HepG2 (cell line): ENCODE results near the gene IRGQ. TPM values are rescaled to one million over a fixed set of nuclear protein-coding genes. Genes with fewer than 3 reads are reported as not detected.

Experiments
- ATAC-seq: fragments of 200-7000 bp; cut with Tn5 transposase; 3 replicates; pipeline ENCODE4 v1.9.1; 2020; ENCODE audit warnings: mild to moderate bottlenecking, moderate library complexity
- BruUV-seq: library from RNA; stranded (reverse); fragments of 400-500 nt; replicated peaks from 2 replicates; lab custom pipeline; 2021; lab: Mats Ljungman, UMichigan
- CTCF ChIA-PET: fragments of 300-600 bp; formaldehyde crosslinking; extraction: SDS; loops from one replicate; lab custom pipeline; 2021; ENCODE audit warnings: low total read pairs, inconsistent platforms, low intra/inter-chr PET ratio; lab: Yijun Ruan, JAX
- POLR2A ChIA-PET: fragments of 350-600 bp; sonication (Branson Sonifier 250); formaldehyde crosslinking; loops from one replicate; lab custom pipeline; 2020; ENCODE audit warnings: antibody characterized with exemption, inconsistent platforms; lab: Yijun Ruan, JAX
- DNase-seq: peaks from one replicate; pipeline ENCODE4 v3.0.0-alpha.2; 2015; ENCODE audit warnings: low spot score
- FAIRE-seq: peaks from 3 replicates; lab custom pipeline; 2011; peaks lifted over from hg19 to GRCh38; lab: Jason Lieb, UNC
- H2AFZ ChIP-seq: one replicate; pipeline ENCODE4 v1.6.1; 2011; ENCODE audit warnings: low read length, inconsistent platforms
- H3K27ac ChIP-seq: fragments of 300-600 bp; 3 replicates; pipeline ENCODE4 v1.8.0; 2011; ENCODE audit warnings: mixed run types, mild to moderate bottlenecking, mixed read lengths, low read length, inconsistent platforms; ENCODE audit not compliant: insufficient read depth; ENCODE audit errors: extremely low read length
- H3K27me3 ChIP-seq, 2 experiments: fragments of 200-600 bp in 1 of 2; 2 replicates in 1 of 2; 3 replicates in 1 of 2; pipeline versions ENCODE4 v1.6.0 to v1.8.0; 2011; ENCODE audit warnings: low read length in 2 of 2, mild to moderate bottlenecking in 2 of 2, moderate library complexity in 2 of 2, inconsistent platforms in 1 of 2; ENCODE audit not compliant: insufficient read depth in 2 of 2, control insufficient read depth in 1 of 2
- H3K36me3 ChIP-seq, 2 experiments: fragments of 200-600 bp in 1 of 2; replicated peaks in 1 of 2; 2 replicates in 1 of 2; 3 replicates in 1 of 2; pipeline versions ENCODE4 v1.5.1 to v1.8.0; 2011; ENCODE audit warnings: low read length in 2 of 2, inconsistent platforms in 1 of 2; ENCODE audit not compliant: insufficient read depth in 2 of 2, control insufficient read depth in 1 of 2
- H3K4me1 ChIP-seq: 2 replicates; pipeline ENCODE4 v1.5.1; 2012; ENCODE audit warnings: low read length, inconsistent platforms; ENCODE audit not compliant: insufficient read depth
- H3K4me2 ChIP-seq: 2 replicates; pipeline ENCODE4 v1.6.0; 2011; ENCODE audit warnings: low read depth, low read length, inconsistent platforms
- H3K4me3 ChIP-seq, 3 experiments: fragments of 200-600 bp in 1 of 3; sonication (generic), shearing (Covaris generic) in 1 of 3; replicated peaks in 1 of 3; 2 replicates each; pipeline ENCODE4 v1.5.1; 2011 to 2016; ENCODE audit warnings: low read length in 3 of 3, inconsistent platforms in 2 of 3, low read depth in 2 of 3, mild to moderate bottlenecking in 2 of 3, control low read depth in 1 of 3, mixed read lengths in 1 of 3; ENCODE audit not compliant: insufficient read depth in 1 of 3
- H3K79me2 ChIP-seq: one replicate; pipeline ENCODE4 v1.6.1; 2011; ENCODE audit warnings: low read length, inconsistent platforms; ENCODE audit not compliant: insufficient read depth
- H3K9ac ChIP-seq: 2 replicates; pipeline ENCODE4 v1.6.0; 2011; ENCODE audit warnings: mild to moderate bottlenecking, low read depth, low read length, inconsistent platforms; ENCODE audit not compliant: insufficient read depth
- H3K9me3 ChIP-seq: 2 replicates; pipeline ENCODE4 v1.5.1; 2012; ENCODE audit warnings: mild to moderate bottlenecking, low read length
- H4K20me1 ChIP-seq: 2 replicates; pipeline ENCODE4 v1.6.0; 2011; ENCODE audit warnings: inconsistent platforms, mild to moderate bottlenecking, low read length, moderate library complexity; ENCODE audit not compliant: insufficient read depth
- AGO2 ChIP-seq: fragments of 200-400 bp; formaldehyde crosslinking; optimal IDR thresholded peaks from 2 replicates; pipeline ENCODE3; 2017; ENCODE audit warnings: mild to moderate bottlenecking, low read depth, low read length, moderate library complexity
- HNF4A ChIP-seq: sonication (generic); formaldehyde crosslinking; IDR thresholded peaks from 2 replicates; pipeline ENCODE4 v1.4.0; 2020; ENCODE audit warnings: missing genetic modification reagents
- HNRNPL ChIP-seq: fragments of 200-400 bp; formaldehyde crosslinking; IDR thresholded peaks from 2 replicates; pipeline ENCODE4 v1.6.1; 2017; ENCODE audit warnings: mild to moderate bottlenecking, low read depth, low read length
- ISX ChIP-seq: sonication (generic); formaldehyde crosslinking; conservative IDR thresholded peaks from 2 replicates; pipeline ENCODE4 v1.5.0; 2020; ENCODE audit warnings: missing genetic modification reagents
- KDM4B ChIP-seq: sonication (generic); formaldehyde crosslinking; IDR thresholded peaks from 2 replicates; pipeline ENCODE4 v1.4.0; 2020; ENCODE audit warnings: missing genetic modification reagents
- NONO ChIP-seq, 2 experiments: fragments of 450-650 bp in 1 of 2; sonication (generic) in 1 of 2; formaldehyde crosslinking in 1 of 2; IDR thresholded peaks in 1 of 2; conservative IDR thresholded peaks in 1 of 2; 2 replicates each; pipeline versions ENCODE4 v1.6.1 to v1.8.0; 2017 to 2022; ENCODE audit warnings: mild to moderate bottlenecking in 1 of 2, missing genetic modification reagents in 1 of 2, moderate library complexity in 1 of 2
- PPARG ChIP-seq: conservative IDR thresholded peaks from 2 replicates; pipeline ENCODE4 v1.6.1; 2016; ENCODE audit warnings: missing biosample characterization, missing genetic modification reagents
- SCMH1 ChIP-seq: sonication (generic); formaldehyde crosslinking; IDR thresholded peaks from 2 replicates; pipeline ENCODE4 v1.9.0; 2021; ENCODE audit warnings: missing genetic modification reagents, mild to moderate bottlenecking, borderline replicate concordance
- SP4 ChIP-seq: sonication (generic); formaldehyde crosslinking; IDR thresholded peaks from 2 replicates; pipeline ENCODE4 v1.8.1; 2023; ENCODE audit warnings: mild to moderate bottlenecking, missing genetic modification reagents
- TOE1 ChIP-seq: sonication (generic); formaldehyde crosslinking; IDR thresholded peaks from 2 replicates; pipeline ENCODE4 v1.4.0; 2020; ENCODE audit warnings: mild to moderate bottlenecking, missing genetic modification reagents
- TSC22D2 ChIP-seq: sonication (generic); formaldehyde crosslinking; IDR thresholded peaks from 2 replicates; pipeline ENCODE4 v1.5.1; 2020; ENCODE audit warnings: missing genetic modification reagents, mild to moderate bottlenecking, borderline replicate concordance
- ZNF225 ChIP-seq: sonication (generic); formaldehyde crosslinking; IDR thresholded peaks from 2 replicates; pipeline ENCODE4 v1.4.0; 2020; ENCODE audit warnings: mild to moderate bottlenecking, missing genetic modification reagents
- ZNF333 ChIP-seq: sonication (generic); formaldehyde crosslinking; IDR thresholded peaks from 2 replicates; pipeline ENCODE4 v1.4.0; 2020; ENCODE audit warnings: mild to moderate bottlenecking, missing genetic modification reagents, borderline replicate concordance
- ZNF629 ChIP-seq: sonication (generic); formaldehyde crosslinking; conservative IDR thresholded peaks from 2 replicates; pipeline ENCODE4 v1.5.0; 2020; ENCODE audit warnings: missing genetic modification reagents
- ZNF841 ChIP-seq: sonication (generic); formaldehyde crosslinking; IDR thresholded peaks from 2 replicates; pipeline ENCODE4 v1.8.1; 2023; ENCODE audit warnings: missing genetic modification reagents, borderline replicate concordance
- WGBS: methylation state at CpG from one replicate; pipeline ENCODE4 v1.1.6; 2017; ENCODE audit warnings: low lambda C conversion rate; 5-methylcytosine and 5-hydroxymethylcytosine counted together
- in situ Hi-C: cut with HindIII; loops from 2 replicates; pipeline ENCODE4 v1.10.0; 2017; ENCODE audit warnings: low pct_unique_long_range_greater_than_20kb; ENCODE audit not compliant: extremely low pct_ligation_motif_present
- intact Hi-C: fragments of 100-400 bp; cut with micrococcal nuclease; formaldehyde crosslinking; loops from one replicate; pipeline ENCODE4 v1.10.0; 2022; ENCODE audit not compliant: unreplicated experiment
- polyA plus RNA-seq, 8 experiments: library from polyadenylated mRNA; depleted of rRNA in 3 of 8; stranded (reverse) in 7 of 8; unstranded in 1 of 8; fragments of >200 nt; fragmentation: Illumina TruSeq in 4 of 8; extraction: Trizol in 4 of 8; gene quantifications; 2 replicates each; pipeline versions ENCODE4 v1.2.1 to v1.2.3, GENCODE V29; 2011 to 2016; ENCODE audit warnings: low read depth in 4 of 8, missing spikeins in 1 of 8, mixed read lengths in 1 of 8; ENCODE audit not compliant: insufficient read depth in 1 of 8
- total RNA-seq, 5 experiments: library from RNA; depleted of rRNA; stranded (reverse); fragments of >200 nt; fragmentation: Illumina TruSeq; extraction: Trizol; gene quantifications; 2 replicates each; pipeline ENCODE4 v1.2.3, GENCODE V29; 2016; ENCODE audit warnings: low read depth in 1 of 5
- TF ChIP-seq, protein P1 (sequence below): sonication (generic); formaldehyde crosslinking; conservative IDR thresholded peaks from 2 replicates; pipeline ENCODE4 v1.8.0; 2022; ENCODE audit warnings: low read depth, missing genetic modification reagents
- TF ChIP-seq, protein P2 (sequence below): sonication (generic); formaldehyde crosslinking; IDR thresholded peaks from 2 replicates; pipeline ENCODE4 v1.5.0; 2020; ENCODE audit warnings: missing genetic modification reagents

The IRGQ gene
- total and polyA plus RNA-seq, 2 of the 13 experiments (the other 11 are each of a cell fraction or from before 2014, with no cell fraction given) = 11.6 to 12.4 TPM

DNA sequence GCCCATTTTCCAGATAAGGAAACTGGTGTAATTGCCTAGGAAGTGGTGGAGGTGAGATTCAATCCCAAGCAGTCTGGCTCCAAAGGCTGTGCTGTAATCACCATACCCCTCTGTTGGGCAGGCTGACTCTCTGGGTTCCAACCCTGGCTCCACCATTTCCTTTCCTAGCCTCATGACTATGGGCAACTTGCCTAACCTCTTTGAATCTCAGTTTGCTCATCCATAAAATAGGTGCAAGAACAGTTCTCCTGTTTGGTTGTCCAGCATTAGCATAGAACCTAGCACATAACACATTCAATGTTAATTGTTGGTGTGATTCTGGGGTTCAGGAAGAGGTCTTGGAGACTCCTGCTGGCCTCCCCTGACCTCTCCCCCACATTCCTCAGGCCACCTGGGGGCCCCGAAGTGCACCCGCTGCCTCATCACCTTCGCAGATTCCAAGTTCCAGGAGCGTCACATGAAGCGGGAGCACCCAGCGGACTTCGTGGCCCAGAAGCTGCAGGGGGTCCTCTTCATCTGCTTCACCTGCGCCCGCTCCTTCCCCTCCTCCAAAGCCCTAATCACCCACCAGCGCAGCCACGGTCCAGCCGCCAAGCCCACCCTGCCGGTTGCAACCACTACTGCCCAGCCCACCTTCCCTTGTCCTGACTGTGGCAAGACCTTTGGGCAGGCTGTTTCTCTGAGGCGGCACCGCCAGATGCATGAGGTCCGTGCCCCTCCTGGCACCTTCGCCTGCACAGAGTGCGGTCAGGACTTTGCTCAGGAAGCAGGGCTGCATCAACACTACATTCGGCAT, 2.7 kb upstream of the IRGQ start:
- intact Hi-C loops (loop anchor here (10.0 kb wide), 1 partner anchor 74 kb away; the partner anchor contains the start of gene ETHE1), in situ Hi-C loops (loop anchor here (5.0 kb wide), 1 partner anchor 54 kb away; no protein-coding TSS in a partner anchor)
- TF ChIP-seq HNF4A (CRISPR knock-in tag) (no peak), ISX (CRISPR knock-in tag) (no peak), AGO2 (peak; percentile 38), PPARG (CRISPR knock-in tag) (no peak), ZNF333 (CRISPR knock-in tag) (no peak), ZNF225 (CRISPR knock-in tag) (no peak), NONO (IDR thresholded peaks at IDR 0.05) (no peak), NONO (CRISPR knock-in tag; conservative IDR thresholded peaks at IDR 0.05) (no peak), TSC22D2 (CRISPR knock-in tag) (no peak), SCMH1 (CRISPR knock-in tag) (no peak), HNRNPL (no peak), TOE1 (CRISPR knock-in tag) (no peak), SP4 (CRISPR knock-in tag) (no peak), KDM4B (CRISPR knock-in tag) (no peak), ZNF629 (CRISPR knock-in tag) (peak; percentile 81), ZNF841 (CRISPR knock-in tag) (no peak)
- TF ChIP-seq, protein P1, sequence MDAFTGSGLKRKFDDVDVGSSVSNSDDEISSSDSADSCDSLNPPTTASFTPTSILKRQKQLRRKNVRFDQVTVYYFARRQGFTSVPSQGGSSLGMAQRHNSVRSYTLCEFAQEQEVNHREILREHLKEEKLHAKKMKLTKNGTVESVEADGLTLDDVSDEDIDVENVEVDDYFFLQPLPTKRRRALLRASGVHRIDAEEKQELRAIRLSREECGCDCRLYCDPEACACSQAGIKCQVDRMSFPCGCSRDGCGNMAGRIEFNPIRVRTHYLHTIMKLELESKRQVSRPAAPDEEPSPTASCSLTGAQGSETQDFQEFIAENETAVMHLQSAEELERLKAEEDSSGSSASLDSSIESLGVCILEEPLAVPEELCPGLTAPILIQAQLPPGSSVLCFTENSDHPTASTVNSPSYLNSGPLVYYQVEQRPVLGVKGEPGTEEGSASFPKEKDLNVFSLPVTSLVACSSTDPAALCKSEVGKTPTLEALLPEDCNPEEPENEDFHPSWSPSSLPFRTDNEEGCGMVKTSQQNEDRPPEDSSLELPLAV (CRISPR knock-in tag) = no peak
- TF ChIP-seq, protein P2, sequence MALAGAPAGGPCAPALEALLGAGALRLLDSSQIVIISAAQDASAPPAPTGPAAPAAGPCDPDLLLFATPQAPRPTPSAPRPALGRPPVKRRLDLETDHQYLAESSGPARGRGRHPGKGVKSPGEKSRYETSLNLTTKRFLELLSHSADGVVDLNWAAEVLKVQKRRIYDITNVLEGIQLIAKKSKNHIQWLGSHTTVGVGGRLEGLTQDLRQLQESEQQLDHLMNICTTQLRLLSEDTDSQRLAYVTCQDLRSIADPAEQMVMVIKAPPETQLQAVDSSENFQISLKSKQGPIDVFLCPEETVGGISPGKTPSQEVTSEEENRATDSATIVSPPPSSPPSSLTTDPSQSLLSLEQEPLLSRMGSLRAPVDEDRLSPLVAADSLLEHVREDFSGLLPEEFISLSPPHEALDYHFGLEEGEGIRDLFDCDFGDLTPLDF (CRISPR knock-in tag) = no peak
- Histone ChIP-seq H3K4me2 (no peak overlapping the region), H3K36me3 (peaks cover 5 to 28% of the 10 kb centered on the region in 2 experiments; a peak in 4 of 5 replicates), H3K9me3 (no peaks in the 10 kb centered on the region), H3K4me1 (peaks cover 19% of the 10 kb centered on the region), H2AFZ (no peak overlapping the region), H4K20me1 (peaks cover 2% of the 10 kb centered on the region; the same call in 1 of the 2 replicates), H3K4me3 (no peak overlapping the region), H3K9ac (no peak overlapping the region), H3K27ac (no peak overlapping the region), H3K79me2 (peaks cover 27% of the 10 kb centered on the region), H3K27me3 (no peaks in the 10 kb centered on the region; a peak in 1 of 5 replicates)
- ATAC-seq (no peak), DNase-seq (no peak), FAIRE-seq (no peak)
- BruUV-seq = no TSS peak
- ChIA-PET POLR2A (interaction anchor here (0.5 kb wide), 1 partner anchor 10 kb away, joined by 3 read pairs; no protein-coding TSS in a partner anchor), CTCF (no interaction called here)
- WGBS = 97% methylated on average over 11 of the region's 19 CpGs
